ENCODE results near the gene CEP350.

The CEP350 gene

DNA sequence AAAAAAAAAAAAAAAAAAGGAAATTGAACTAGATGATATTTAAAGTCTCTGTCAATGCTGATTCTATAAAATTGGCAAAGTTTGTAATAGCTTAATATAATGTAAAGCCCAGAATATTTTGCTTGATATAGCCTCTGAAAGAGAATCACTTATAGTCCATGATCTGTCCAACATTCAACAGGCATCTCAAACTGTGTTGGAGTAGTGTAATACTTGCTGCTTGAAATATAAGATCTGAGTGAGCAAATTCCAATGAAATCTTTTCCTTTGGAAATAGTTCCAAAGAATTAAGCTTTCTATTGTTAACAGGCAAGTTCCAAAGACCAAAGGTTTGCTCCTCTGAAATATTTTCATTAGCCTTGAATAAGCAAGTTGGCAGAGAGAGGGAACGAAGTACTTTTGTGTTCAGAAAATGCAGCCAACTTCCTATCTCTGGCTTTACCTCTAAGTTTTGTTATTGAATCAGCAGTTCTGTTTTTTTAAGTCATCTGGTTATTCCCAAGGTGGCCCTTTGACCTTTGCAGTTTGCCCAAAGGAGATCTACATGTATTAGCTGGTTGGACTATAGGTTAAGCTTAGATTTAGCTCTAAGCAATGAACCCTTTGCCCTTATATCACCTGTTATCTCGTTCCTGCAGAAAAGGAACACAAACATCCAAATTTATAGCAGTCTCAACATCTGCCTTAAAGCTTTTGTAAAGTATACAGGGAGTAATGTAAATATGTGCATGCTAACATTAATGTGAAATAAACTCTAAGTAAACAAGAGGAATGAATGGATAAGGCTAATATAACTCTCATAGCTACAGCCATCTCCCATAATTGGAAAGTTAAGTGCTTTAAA is 24.4 kb upstream of the CEP350 start:
- no peak overlapping the region for H3K4me3 ChIP-seq (ENCODE audit: low read depth, low read length)
- TF ChIP-seq, protein P1, sequence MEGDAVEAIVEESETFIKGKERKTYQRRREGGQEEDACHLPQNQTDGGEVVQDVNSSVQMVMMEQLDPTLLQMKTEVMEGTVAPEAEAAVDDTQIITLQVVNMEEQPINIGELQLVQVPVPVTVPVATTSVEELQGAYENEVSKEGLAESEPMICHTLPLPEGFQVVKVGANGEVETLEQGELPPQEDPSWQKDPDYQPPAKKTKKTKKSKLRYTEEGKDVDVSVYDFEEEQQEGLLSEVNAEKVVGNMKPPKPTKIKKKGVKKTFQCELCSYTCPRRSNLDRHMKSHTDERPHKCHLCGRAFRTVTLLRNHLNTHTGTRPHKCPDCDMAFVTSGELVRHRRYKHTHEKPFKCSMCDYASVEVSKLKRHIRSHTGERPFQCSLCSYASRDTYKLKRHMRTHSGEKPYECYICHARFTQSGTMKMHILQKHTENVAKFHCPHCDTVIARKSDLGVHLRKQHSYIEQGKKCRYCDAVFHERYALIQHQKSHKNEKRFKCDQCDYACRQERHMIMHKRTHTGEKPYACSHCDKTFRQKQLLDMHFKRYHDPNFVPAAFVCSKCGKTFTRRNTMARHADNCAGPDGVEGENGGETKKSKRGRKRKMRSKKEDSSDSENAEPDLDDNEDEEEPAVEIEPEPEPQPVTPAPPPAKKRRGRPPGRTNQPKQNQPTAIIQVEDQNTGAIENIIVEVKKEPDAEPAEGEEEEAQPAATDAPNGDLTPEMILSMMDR (IDR thresholded peaks at IDR 0.05; ENCODE audit: low read depth, low read length), result no peak

DNA sequence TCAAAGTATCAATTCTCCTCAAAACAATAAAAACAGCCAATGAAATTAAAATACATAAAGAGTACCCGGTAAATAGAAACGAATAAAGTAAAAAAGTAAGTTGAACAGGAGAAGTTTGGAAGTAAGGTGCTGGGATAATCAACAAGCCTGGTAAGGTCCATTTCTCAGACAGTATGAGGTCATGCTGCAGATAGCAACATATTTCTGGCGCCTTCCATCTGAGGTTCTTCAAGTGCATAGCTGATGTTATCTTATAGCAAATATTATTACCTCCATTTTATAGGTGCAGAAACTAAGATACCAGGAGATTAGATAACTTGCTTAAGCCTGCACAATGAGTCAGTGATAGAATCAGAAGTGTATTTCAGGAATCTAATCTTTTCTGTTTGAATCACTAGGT is 23.7 kb upstream of the CEP350 start:
- TF ChIP-seq, protein P1 (IDR thresholded peaks at IDR 0.05; ENCODE audit: low read depth, low read length), result no peak
- H3K4me3 ChIP-seq (ENCODE audit: low read depth, low read length), result no peak overlapping the region

DNA sequence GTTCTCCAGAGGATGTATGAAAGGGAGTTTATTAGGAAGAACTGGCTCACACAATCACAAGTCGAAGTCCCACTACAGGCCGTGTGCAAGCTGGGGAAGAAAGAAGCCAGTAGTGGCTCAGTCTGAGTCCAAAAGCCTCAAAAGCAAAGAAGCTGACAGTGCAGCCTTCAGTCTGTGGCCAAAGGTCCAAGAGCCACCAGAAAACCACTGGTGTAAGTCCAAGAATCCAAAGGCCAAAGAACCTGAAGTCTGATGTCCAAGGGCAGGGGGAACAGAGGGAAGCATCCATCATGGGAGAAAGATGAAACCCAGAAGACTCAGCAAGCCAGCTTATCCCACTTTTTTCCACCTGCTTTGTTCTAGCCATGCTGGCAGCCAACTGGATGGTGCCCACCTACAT is 21.4 kb upstream of the CEP350 start:
- H3K4me3 ChIP-seq (ENCODE audit: low read depth, low read length), result no peak overlapping the region
- TF ChIP-seq, protein P1 (IDR thresholded peaks at IDR 0.05; ENCODE audit: low read depth, low read length), result no peak

DNA sequence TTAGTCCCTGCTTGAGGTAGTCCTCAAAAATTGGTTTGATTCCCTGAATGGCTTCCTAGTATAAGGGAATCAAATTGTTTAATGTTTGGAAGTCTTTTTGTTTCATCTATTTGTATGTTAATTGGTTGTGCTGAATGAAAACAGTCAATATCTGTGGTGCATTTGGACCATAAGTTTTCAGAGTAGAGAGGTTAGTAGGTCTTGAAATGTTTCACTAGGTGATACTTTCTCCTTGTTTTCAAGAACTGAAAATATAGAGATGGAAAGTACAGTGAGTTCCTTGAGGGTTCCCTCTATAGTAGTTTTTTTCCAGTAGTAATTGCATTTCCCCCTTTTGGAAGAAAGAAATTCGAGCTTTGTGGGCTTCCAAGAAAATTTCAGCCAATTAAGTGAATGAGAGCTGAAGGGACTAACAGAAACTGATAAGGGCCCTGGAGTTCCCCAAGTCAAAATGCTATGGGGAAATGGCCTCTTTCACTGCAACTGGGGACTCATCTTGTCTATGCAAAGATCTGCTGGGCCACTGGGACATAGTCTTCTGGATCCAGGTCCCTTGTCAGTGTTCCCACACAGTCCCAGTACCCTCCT is 18.6 kb upstream of the CEP350 start:
- no peak overlapping the region for H3K4me3 ChIP-seq (ENCODE audit: low read depth, low read length)
- TF ChIP-seq, protein P1 (IDR thresholded peaks at IDR 0.05; ENCODE audit: low read depth, low read length), result no peak

DNA sequence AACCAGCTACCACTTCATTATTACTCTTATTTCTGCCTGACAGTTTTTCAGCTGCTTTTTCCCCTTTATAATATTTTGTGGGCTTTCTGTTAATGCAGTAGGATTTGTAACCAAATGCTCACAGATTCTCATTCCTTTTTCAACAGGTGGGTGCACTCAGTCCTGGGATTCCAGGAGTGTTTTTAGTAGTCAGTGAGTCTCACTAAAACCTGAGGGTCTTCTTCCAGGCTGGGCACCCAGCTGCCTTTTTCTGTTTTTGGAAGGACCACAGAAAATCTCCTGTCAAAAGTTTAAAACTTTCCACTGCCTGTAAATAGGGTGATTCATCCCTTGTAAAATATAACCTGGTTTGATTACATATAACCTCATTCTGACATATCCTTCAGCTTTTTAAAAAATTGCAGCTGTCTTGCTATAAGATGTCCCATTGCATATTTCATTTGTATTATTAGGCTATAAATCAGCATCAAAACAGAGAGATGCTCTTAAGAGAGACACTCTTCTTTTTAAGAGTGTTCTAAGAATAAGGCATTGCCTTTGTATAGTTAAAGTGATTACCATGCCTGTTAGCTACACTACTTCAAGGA is 16.8 kb upstream of the CEP350 start:
- TF ChIP-seq, protein P1 (IDR thresholded peaks at IDR 0.05; ENCODE audit: low read depth, low read length), result no peak
- H3K4me3 ChIP-seq (ENCODE audit: low read depth, low read length), result no peak overlapping the region

DNA sequence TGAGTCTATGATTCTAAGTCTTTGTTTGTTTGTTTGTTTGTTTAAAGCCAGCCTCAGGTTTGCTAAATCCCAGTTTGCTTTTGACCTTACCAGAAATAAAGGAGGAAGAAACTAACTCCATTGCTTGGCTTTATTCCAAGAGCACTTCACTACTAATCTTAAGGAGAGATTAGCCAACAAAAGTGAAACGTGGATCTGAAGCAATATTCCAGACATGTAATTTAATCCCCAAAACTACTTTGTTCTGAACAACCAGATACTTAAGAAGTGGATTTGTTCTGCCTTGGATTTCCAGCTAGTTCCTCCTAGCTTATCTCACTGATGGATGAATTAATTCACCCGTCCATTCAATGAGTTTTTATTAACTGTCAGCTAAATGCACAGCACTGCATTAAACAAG is 15.9 kb upstream of the CEP350 start:
- TF ChIP-seq, protein P1 (IDR thresholded peaks at IDR 0.05; ENCODE audit: low read depth, low read length), result no peak

DNA sequence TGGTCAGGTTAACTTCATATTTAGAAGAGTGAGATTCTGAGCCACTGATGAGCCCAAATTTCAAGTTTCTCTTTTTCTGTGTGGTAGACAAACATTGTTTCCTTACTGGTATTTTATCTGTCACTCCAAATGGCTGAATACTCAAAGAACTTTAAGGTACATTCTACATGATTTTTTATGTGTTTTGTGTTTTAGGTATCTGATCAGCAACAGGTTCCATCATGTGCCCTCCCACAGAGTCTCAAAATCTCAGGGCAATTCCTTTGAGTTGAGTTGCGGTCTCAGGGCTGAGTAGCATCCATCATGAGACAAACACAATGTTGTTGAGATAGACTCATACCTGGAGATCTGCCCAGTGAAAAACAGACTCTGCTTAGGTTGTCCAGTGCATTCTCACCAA is 14.7 kb upstream of the CEP350 start:
- TF ChIP-seq, protein P1 (IDR thresholded peaks at IDR 0.05; ENCODE audit: low read depth, low read length), result no peak
- no peak overlapping the region for H3K4me3 ChIP-seq (ENCODE audit: low read depth, low read length)

More for the DNA sequence above, 15.9 kb upstream of the CEP350 start:
- H3K4me3 ChIP-seq (ENCODE audit: low read depth, low read length), result no peak overlapping the region
